Mammary epithelial cell (primary cell): ENCODE data around the gene NKD1.

ENCODE experiments used
- CTCF ChIP-seq, 2 donors: IDR thresholded peaks in 1 of 2; conservative IDR thresholded peaks in 1 of 2; 2 replicates each; pipeline ENCODE4 v1.5.1; 2011 to 2012; ENCODE audit warnings: inconsistent platforms in 2 of 2, low read length in 2 of 2, mild to moderate bottlenecking in 2 of 2, control low read depth in 1 of 2, low read depth in 1 of 2; ENCODE audit not compliant: insufficient read depth in 1 of 2; ENCODE audit errors: extremely low read depth in 1 of 2
- EZH2 ChIP-seq: IDR thresholded peaks from 2 replicates; pipeline ENCODE4 v1.6.1; 2012; ENCODE audit warnings: low read length, inconsistent platforms, borderline replicate concordance

- no peak for TF ChIP-seq CTCF (conservative IDR thresholded peaks at IDR 0.05 in 1 of 2, IDR thresholded peaks at IDR 0.05 in 1 of 2; ENCODE audit: extremely low read depth in 1 of 2, insufficient read depth in 1 of 2, low read depth in 1 of 2, low read length in 2 of 2)
- TF ChIP-seq EZH2, result no peak
Observed at GRCh38 chr16:50619702-50620491, 71.7 kb downstream of the NKD1 start.
